Measurements from ENCODE around the gene ANKRD55.
"Not testable (repeated sequence)": the region's sequence is repeated elsewhere in the genome, so short reads cannot be mapped to it uniquely, and the experiment has no call there.

The ANKRD55 gene

DNA sequence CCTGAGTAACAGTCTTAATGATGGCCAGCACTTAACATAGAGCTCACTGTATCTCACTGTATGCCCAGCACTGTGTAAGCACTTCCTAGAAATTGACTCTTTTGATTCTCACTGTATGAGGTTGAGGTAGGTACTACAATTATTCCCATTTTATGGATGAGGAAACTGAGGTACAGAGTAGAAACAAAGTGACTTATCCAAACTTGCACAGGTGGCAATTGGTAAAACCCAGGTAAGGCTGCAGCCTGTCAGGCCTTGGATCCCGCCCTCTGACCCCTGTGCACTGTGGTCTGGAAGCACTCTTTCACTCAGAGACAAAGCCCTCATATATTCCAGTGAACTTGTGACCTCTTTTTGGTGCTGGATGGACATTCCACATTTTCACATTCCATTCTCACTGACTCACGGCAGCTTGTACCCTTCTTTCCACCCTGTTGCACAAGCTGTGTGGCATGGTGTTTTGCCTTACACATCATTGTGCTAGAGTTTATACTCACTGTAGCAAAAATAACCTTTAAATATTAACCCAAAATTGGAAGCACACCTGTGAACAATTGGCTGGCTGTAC, 21.7 kb downstream of the ANKRD55 start:
- H3K4me3 ChIP-seq (ENCODE audit: low read depth, low read length), result no peak overlapping the region

DNA sequence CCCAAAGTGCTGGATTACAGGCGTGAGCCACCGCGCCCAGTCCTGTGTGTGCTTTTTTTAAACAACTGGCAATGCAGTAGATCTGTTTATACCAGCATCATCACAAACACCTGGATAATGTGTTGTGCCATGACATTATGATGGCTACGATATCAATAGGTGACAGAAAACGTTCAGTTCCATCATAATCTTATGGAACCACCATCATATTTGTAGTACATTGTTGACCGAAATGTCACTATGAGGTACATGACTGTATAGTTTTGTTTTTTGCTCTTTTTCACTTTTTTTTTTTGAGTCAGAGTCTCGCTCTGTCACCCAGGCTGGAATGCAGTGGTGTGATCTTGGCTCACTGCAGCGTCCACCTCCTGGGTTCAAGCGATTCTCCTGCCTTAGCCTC, 24.4 kb downstream of the ANKRD55 start:
- no peak overlapping the region for H3K4me3 ChIP-seq (ENCODE audit: low read depth, low read length)

DNA sequence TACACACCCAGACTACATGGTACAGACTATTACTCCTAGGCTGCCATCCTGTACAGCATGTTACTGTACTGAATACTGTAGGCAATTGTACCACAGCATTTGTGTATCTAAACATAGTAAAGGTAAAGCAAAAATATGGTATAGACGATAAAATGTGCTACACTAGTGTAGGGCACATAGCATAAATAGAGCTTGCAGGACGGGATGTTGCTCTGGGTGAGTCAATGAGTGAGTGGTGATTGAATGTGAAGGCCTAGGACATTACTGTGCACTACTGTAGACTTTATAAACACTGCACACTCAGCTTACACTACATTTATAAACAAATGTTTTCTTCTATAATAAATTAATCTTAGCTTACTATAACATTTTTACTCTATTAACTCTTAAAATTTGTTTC, 25.6 kb downstream of the ANKRD55 start:
- H3K4me3 ChIP-seq (ENCODE audit: low read depth, low read length), result no peak overlapping the region

DNA sequence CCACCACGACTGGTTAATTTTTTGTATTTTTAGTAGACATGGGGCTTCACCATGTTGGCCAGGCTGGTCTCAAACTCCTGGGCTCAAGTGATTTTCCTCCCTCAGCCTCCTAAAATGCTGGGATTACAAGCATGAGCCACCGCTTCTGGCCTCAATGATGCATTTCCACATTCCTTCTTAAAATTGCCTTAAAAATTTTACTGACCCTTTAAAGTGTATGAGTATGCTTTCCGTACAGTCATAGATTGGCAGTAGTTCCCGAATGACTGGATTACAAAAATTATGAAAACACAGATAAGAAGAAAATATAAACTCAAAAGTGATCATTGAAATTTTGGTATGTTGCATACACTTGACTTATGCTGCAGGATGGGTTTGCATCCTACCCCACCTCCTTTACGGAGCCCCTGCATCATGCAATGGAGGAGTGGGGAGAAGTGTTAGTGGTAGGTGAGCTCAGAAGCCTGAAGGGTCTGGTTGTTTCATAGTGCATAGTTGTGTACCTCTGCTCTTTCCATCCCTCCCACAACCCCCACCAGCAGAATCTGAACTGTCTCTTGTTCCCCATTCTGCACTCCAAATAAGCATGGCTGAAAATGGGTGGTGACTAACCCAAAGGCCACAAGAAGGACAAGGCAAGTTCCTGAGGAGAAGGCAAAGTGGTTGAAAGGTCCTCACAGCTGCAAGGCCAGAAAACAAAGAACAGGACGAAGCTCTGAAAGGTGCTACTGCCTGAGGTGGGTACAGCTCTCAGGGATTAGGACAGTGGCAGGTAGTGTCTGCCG, 26.8 kb downstream of the ANKRD55 start:
- no peak overlapping the region for H3K4me3 ChIP-seq (ENCODE audit: low read depth, low read length)

DNA sequence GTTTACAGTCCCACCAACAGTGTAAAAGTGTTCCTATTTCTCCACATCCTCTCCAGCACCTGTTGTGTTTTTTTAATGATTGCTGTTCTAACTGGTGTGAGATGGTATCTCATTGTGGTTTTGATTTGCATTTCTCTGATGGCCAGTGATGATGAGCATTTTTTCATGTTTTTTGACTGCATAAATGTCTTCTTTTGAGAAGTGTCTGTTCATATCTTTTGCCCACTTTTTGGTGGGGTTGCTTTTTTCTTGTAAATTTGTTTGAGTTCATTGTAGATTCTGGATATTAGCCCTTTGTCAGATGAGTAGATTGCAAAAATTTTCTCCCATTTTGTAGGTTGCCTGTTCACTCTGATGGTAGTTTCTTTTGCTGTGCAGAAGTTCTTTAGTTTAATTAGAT, 29.2 kb downstream of the ANKRD55 start:
- H3K4me3 ChIP-seq (ENCODE audit: low read depth, low read length), result not testable (repeated sequence)

DNA sequence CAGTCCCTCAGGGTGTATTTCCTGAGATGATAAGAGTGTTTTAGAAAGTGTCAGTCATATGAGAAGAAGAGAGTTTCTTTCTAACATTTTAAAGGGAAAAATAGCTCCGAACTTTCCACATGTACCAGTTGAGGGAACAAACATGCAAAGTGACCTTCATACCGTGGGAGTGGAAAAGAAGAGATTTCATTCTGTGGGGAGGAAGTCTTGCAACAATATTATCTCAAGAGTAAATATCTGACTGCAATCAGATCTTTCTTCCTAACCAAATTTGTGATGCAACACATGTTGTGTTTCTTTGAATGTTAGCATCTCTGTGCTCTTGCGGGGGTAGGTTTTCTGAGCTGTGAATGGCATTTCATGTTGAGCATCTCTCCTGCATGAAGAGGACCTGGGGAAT, 30.6 kb downstream of the ANKRD55 start:
- no peak overlapping the region for H3K4me3 ChIP-seq (ENCODE audit: low read depth, low read length)

DNA sequence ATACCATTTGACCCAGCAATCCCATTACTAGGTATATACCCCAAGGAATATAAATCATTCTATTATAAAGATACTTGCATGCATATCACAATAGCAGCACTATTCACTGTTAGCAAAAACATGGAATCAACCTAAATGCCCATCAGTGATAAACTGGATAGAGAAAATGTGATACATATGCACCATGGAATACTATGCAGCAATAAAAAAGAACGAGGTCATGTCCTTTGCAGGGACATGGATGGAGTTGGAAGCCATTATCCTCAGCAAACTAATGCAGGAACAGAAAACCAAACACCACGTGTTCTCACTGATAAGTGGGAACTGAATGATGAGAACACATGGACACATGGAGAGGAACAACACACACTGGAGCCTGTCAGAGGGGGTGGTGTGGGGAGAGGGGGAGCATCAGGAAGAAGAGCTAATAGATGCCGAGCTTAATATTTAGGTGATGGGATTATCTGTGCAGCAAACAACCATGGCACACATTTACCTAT, 31.3 kb downstream of the ANKRD55 start:
- not testable (repeated sequence) for H3K4me3 ChIP-seq (ENCODE audit: low read depth, low read length)

DNA sequence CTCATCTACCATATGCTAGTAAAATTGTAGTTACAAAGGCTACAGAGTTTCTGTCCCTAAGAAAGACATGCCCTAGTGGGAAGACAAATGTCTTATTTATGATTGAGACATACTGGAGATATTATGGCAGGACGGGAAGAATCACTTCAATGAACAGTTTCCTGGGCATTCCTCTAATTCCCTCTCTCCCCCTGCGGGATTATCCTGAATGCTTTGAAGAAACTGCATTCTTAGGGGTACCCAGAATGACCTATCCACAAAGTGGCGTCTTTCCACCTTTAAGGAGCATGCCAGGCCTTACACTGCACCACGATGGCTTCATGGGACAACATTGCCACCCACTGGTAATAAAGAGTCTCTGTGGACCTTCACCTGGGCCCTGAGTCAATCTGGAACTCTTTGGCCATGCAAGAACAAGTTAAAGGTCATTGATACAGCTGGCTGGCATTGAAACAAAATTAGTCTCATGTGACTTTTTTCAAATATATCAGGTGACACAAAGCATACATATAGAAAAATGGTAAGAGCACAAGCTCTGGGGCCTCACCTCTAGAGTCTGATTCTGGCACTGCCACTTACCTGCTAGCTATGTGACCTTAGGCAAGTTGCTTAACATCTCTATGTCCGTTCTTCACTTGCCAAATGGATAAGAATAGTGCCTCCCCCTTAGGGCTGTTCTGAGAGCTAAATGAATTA, 32.0 kb downstream of the ANKRD55 start:
- no peak overlapping the region for H3K4me3 ChIP-seq (ENCODE audit: low read depth, low read length)

DNA sequence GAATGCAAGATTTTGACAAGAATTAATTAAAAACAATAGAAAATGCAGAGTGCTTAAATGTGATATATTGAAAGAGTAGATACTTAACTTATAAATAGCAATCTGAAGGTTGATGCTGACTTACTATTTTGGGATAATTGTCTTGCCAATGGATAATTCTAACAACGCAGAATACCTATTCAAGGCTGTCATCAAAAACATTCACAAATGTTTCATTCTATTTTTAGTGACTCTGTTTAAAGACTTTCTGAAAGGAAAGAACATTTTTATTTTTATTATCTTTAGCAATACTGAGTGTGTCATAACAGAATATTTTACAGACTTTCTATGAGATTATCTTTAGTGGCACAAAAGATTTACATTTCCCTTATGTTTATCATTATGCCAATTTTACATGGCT, 38.1 kb downstream of the ANKRD55 start:
- H3K4me3 ChIP-seq (ENCODE audit: low read depth, low read length), result no peak overlapping the region

DNA sequence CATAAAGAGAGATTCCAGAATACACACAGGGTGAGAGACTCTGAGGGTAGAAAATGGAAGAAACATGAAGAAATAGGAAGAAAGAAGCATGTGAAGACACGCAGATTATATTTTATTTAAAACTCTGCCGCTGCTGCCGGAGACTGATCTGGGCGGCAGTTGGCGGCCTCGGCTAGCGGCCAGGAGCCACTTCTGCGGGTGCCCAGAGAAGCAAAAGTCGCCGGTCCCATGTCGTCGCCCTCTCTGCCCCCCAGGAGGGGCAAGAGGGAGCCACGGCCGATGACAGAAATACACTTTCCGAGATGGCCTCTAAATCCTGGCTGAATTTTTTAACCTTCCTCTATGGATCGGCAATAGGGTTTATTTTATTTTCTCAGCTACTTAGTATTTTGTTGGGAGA, 40.9 kb downstream of the ANKRD55 start:
- no peak overlapping the region for H3K4me3 ChIP-seq (ENCODE audit: low read depth, low read length)

DNA sequence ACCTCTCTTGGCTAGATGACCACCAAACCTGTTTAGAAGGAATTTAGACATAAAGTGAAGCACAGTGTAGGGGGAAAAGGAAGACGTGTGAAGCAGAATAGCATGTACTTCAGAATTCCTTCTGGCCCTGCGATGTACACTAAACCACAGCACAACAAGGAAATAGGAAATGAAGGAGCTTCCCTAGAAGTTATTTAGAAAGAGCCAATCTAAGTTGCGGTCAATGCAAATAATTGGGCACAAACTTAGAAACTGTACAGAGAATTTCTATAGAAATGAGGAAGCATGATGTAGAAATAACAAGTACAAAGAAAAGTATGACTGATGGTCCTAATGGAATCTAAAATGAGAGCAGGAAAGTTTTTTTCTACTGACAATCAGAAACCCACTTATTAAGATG, 41.5 kb downstream of the ANKRD55 start:
- H3K4me3 ChIP-seq (ENCODE audit: low read depth, low read length), result no peak overlapping the region

DNA sequence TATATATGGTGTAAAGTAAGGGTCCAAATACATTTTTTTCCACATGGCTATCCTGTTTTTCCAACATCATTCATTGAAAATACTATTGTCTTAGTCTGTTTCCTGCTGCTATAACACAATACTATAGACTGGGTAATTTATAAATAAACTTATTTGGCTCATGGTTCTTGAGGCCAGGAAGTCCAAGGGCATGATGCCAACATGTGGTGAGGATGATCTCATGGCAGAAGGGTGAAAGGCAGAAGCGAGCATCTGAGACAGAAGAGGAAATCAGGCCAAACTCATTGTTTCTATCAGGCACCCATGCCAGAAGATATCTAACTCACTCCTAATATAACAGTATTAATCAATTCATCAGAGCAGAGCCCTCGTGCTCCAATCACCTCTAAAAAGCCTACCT, 42.6 kb downstream of the ANKRD55 start:
- no peak overlapping the region for H3K4me3 ChIP-seq (ENCODE audit: low read depth, low read length)

DNA sequence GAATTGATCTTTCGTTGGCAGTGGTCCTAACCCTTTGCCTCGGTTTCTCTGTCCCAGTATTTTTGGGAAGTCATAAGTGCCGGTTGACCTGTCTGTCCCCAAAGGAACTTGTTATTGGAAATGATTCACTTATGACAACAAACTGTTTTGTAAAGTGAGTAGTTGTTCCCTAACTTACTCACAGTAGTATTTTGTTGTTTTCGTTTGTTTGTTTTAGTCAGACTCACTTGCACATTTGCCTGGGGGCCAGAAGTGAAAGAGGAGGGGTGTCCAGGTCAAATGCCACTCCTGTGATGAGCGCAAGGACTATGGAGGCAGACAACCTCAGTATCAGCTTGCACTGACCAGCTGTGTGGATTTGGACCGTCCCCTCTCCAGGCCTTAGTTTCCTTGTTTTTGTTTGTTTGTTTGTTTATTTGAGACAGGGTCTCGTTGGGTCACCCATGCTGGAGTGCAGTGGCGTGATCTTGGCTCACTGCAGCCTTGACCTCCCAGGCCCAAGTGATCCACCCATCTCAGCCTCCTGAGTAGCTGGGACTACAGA, 47.3 kb downstream of the ANKRD55 start:
- no peak overlapping the region for H3K4me3 ChIP-seq (ENCODE audit: low read depth, low read length)

DNA sequence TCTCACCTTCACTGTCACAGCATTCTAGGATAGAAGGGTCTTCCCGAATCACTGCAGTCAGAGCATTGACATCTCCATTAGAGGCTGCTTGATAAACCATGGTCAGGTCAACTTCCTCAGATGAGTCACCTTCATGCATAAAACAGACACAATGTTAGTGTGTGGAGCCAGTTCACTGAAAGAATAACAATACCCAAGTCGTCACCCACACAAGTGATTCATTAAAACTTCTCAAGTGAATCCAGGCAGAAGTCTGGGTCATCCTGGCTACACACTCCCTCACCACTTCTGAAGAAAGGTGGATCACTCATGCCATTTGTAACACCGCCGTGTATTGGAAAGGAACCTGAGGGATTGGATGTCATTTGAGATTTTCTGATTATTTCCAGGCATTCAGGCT, 49.6 kb downstream of the ANKRD55 start:
- H3K4me3 ChIP-seq (ENCODE audit: low read depth, low read length), result no peak overlapping the region

DNA sequence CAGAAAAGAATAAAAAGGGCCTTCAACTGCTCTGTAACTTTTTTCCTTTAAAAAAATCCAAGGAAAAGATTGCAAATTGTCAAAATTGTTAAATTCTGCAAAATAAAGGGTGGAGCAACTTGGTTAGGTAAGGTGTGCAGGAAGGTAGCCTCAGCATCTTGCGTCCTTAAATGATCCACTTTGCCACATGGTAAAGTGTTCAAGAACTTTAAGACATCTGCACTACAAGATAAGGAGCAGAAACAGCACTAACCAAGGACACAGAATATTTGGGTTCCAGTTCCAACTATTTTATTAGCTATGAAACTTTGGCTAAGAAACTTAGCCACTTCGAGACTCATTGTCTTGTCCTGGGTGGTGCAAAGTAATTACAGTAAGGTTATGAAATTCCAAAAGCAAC, 53.7 kb downstream of the ANKRD55 start:
- no peak overlapping the region for H3K4me3 ChIP-seq (ENCODE audit: low read depth, low read length)

DNA sequence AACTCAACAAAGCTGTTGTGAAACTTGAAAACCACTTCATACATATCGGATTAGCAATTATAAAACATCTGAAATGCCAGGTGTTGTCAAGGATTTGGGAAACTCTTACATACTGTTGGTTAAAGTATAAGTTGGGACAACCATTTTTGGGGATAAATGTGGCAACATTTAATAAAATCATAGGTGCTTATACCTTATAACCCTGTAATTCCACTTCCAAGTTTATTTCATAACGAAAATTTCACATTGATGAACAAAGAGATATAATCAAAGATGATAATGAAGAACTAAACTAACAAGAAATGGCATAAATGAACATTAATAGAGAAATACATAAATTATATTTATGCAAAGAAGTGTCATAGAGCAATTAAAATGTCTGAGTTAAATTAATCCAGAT, 54.3 kb downstream of the ANKRD55 start:
- H3K4me3 ChIP-seq (ENCODE audit: low read depth, low read length), result no peak overlapping the region

DNA sequence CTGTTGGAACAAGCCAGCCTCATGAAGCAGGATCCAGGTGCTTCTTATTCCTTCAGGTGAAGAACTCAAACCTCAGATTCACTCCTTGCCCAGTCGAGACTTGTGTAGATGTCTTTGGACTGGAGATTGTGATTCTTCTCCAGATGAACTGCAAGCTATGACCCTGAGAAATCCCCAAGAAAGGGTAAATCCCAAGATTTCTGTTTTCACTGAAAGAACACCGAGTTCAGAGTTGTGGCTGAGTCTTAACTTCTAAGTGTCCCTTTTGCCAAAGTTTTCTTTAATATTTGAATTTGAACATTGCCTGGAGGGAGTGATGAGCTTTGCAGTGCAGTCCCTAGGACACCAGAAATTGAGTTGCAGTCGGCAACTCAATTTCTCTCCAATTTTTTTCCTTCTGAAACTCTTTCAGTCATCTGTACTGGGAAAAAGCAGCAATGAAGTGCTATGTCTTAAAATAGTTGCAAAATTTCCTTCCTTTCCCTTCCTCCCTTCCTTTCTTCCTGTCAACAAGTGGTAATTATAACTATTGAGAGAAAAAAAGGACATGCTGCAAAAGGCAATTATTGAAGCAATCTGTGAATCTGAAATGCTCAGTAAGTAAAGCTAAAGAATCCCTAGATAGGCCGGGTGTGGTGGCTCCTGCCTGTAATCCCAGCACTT, 56.1 kb downstream of the ANKRD55 start:
- no peak overlapping the region for H3K4me3 ChIP-seq (ENCODE audit: low read depth, low read length)

DNA sequence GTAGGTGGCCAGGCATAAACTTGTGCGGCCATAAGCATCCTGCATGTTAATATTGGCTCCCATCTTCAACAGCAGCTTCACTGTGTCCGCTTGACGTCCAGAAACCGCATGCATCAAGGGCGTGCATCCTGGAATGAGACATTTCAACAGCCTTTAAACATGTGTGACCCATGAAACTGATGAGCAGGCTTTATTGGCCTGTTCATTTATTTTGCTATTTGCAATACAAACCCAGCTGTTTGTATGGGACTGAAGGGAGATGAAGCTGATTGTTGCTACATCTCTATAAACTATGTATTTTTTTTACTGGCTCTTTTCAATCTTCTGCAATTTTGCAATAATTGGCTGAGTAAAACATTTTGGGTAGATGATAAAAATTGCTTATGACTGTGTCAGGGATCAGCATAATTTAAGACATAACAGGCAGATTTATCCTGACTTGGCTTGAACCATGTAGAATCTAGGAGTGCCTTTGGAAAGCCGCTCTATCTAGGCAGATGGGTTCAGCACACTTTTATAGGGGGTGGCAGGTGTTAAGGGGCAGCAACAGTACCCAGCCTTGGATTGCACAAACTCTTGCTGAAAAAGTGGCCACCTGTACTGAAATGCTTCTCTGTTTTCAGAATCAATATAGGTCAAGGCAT, 56.9 kb downstream of the ANKRD55 start:
- H3K4me3 ChIP-seq (ENCODE audit: low read depth, low read length), result no peak overlapping the region

DNA sequence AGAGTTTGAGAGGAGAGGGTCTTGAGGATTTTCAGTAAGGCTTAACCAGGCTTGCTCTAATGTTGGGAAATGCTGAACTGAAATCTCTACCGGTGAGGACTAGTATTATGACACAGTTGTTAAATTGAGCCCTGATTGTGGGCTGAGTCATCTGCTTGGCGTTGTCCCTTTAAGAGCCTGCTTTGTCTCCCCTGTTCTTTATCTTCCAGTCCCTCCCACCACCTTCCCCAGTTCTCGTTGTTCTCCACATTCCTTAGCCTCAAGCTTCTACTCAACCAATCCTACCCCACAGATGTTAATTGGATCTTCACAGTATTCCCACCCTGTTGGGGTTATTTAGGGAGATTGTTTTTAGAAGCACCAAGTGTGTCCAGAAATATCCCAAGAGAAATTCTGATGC, 57.6 kb downstream of the ANKRD55 start:
- H3K4me3 ChIP-seq (ENCODE audit: low read depth, low read length), result no peak overlapping the region

DNA sequence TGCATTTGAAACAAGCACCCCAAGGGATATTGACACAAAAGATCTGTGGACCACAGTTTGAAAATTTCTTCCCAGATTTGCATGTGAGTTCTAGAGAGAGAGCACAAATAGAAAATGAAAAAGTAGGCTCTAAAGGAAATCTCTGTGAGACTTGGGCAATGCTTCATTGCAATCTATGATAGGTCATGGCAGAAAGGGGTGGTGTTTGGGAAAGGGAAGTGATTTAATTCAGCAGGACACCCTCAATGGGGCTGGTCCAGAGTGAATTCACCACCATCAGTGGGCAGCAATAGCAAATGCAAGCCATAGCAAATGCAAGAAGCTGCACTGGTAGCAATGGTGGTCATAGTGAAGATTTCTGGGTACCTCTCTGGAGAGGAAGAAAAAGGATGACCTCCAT, 58.1 kb downstream of the ANKRD55 start:
- H3K4me3 ChIP-seq (ENCODE audit: low read depth, low read length), result no peak overlapping the region

DNA sequence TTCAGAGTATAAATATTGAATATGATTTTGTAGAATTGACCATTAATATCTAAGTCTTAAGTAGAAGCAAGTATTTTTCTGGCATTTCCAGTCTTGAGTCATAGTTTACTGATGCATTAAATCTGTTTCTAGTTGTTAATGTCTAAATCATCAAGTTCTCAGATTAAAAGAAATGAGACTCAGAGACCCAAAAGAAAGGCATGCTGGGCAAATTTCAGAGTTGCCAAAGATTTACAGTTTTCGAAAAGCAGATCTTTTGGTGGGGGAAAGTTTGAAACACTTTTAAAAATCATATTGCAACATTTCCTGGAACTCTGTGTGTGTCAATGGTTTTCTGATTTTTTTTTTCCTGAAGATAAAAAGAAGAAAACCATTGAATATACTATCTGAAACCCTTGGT, 60.9 kb downstream of the ANKRD55 start:
- H3K4me3 ChIP-seq (ENCODE audit: low read depth, low read length), result no peak overlapping the region
